A549 treated with CpdA at 1 μM for 4 hours (cell line): ENCODE measurements around the gene ANKAR. TPM values are rescaled to one million over a fixed set of nuclear protein-coding genes. Genes with fewer than 3 reads are reported as not detected.

Experiments
- total RNA-seq: library from RNA; stranded (reverse); fragments of 200-300 nt; extraction: Qiagen RNA extraction; gene quantifications from 5 replicates; pipeline ENCODE4 v1.2.3, GENCODE V29; 2022; ENCODE audit warnings: low read depth

ANKAR gene, protein sequence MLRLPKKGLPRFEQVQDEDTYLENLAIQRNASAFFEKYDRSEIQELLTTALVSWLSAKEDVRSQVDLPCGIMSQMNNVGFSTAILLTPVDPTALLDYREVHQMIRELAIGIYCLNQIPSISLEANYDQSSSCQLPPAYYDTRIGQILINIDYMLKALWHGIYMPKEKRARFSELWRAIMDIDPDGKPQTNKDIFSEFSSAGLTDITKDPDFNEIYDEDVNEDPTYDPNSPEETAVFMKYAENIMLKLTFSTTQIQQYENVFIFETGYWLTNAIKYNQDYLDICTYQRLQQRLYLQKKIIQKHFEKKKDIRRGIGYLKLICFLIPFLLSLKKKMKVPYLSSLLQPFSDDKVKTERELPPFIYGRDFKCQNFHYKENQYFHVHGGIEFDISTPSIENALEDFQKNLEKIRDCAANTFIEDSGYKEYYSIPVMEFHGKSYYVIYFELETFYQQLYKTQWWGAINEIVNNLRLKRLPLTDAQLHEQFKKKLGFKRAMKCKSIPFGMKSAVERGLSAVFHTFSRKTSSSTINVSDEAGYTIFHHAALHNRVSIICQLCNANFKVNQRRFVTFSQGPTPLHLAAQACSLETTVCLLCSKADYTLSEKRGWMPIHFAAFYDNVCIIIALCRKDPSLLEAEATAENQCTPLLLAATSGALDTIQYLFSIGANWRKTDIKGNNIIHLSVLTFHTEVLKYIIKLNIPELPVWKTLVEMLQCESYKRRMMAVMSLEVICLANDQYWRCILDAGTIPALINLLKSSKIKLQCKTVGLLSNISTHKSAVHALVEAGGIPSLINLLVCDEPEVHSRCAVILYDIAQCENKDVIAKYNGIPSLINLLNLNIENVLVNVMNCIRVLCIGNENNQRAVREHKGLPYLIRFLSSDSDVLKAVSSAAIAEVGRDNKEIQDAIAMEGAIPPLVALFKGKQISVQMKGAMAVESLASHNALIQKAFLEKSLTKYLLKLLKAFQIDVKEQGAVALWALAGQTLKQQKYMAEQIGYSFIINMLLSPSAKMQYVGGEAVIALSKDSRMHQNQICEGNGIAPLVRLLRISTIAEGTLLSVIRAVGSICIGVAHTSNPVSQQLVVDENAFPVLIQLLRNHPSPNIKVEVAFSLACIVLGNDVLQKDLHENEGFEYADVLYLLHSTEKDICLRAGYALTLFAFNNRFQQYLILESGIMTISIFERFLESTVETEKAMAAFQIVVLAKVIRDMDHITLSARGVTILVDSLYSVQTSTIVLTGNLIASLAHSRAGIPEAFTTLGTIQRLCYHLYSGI (N-terminal part only)
- total RNA-seq, result 0.82 to 1.4 TPM (median 1.1 TPM) in 5 replicates

DNA sequence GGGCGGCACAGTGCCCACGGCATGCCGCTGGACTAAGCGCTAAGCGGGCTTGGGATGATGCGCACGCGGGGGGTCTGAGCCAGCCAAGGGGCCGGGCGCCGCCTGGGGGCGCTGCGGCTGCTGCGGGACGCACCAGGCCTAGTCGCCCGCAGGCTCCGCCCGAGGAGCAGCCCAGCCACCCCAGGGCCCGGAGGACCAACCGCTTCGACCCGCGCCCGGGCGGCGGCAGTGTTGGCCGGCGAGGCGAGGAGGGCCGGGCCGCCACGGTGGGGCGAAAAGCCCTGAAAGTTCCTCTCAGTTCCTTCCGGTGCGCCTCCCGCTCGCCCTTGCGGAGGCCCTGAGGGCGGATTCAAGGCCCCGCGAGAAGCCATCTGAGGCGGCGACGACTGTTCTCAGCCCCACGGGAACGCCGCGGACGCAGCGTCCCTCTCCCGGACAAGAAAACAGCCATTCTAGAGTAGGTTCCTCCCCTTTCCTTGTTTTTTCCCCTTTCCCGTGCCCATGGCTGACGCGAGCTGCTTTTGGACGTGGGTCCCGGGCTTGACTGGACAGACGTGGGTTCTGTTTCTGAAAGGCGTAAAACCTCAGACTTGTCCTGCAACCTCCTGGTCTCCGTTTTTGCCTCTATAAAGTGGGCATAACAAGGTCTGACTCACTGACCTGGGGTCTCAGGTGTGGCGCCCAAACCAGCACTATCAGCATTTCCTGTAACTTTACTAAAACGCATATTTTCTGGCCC lies at the start of gene ANKAR:
Gene ANKAR, plus strand, starts transcription at position 297 of the 739 bp plus-strand sequence. CDS start 1,821 bp downstream, outside the sequence.

DNA sequence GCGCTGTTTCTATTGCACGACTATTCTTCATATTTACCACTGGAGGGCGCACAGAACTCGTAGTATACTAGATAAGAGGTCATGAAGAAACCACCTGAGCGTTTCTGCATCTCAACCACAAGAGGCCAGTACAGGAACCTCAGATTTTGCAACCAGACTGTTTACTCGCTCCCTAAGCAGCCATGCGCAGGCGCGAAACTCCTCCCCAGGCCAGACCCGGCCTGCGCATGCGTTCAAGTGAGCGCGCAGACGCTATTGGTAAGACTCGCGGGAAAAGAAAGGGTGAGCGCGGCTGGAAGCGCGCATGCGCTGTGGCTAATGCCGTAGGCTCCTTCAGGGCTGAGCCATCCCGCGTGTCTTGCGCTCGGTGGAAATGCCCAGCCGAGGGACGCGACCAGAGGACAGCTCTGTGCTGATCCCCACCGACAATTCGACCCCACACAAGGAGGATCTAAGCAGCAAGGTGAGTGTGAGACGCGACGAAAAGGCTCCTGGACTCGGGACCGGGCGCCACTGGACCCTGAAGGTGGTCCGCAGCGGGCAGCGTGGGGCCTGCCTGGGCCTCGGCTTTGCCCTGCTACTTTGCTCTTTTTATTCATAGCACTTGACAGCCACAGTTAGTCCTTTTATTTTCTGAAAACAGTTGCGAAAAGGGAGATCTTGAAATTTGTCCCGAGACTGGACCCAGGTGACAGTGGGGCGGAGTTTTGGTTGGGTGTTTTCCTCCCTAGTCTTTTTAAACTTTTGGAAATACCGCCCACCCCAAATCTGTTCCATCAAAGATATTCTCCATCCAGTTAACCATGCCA lies 13.1 kb upstream of the ANKAR start, which contains the start of gene ASNSD1:
Gene ASNSD1, plus strand, starts transcription at position 312 of the 809 bp plus-strand sequence. CDS start 4,674 bp downstream, outside the sequence.

Other genes starting within 250 kb of the ANKAR start
- 39.2 to 46.3 TPM (median 41.8 TPM) in 5 replicates for gene WDR75, start 233.2 kb upstream of the ANKAR start, total RNA-seq
- 3.4 to 4.5 TPM (median 3.7 TPM) in 5 replicates for gene SLC40A1, start 93.9 kb upstream of the ANKAR start, total RNA-seq
- gene ASNSD1, start 13.2 kb upstream of the ANKAR start, total RNA-seq, result 34.4 to 40.1 TPM (median 36.3 TPM) in 5 replicates
- gene OSGEPL1, start 88.1 kb downstream of the ANKAR start, total RNA-seq, result 3.4 to 5.2 TPM (median 4.5 TPM) in 5 replicates
- gene ORMDL1, start 109.7 kb downstream of the ANKAR start, total RNA-seq, result 37.8 to 53.4 TPM (median 45.3 TPM) in 5 replicates
- gene PMS1, start 109.8 kb downstream of the ANKAR start, total RNA-seq, result 7.5 to 9.1 TPM (median 7.9 TPM) in 5 replicates